GM08714 (cell line): ENCODE results near the gene ACTL10.

Source experiments
- H3K4me3 ChIP-seq: fragments of 200-500 bp; sonication (Bioruptor generic); 2 replicates; pipeline ENCODE4 v1.5.1; 2014; ENCODE audit warnings: mild to moderate bottlenecking, low read length, inconsistent platforms
- ZNF274 ChIP-seq: IDR thresholded peaks from 2 replicates; pipeline ENCODE4 v1.6.1; 2012; ENCODE audit warnings: mild to moderate bottlenecking, low read depth, low read length

ACTL10 gene

GRCh38 chr20:33684533-33685327, 18.0 kb downstream of the ACTL10 start:
- peak overlapping the region; percentile 87 for H3K4me3 ChIP-seq
- TF ChIP-seq ZNF274: no peak

GRCh38 chr20:33685328-33686099, 18.8 kb downstream of the ACTL10 start:
- no peak for TF ChIP-seq ZNF274
- peak overlapping the region; percentile 87 for H3K4me3 ChIP-seq

GRCh38 chr20:33686100-33686983, 19.6 kb downstream of the ACTL10 start, which contains the start of gene E2F1:
E2F1 (minus strand) TSS chr20:33686385; CDS start chr20:33686264, 121 bp downstream.
- peak within 1 kb of the TSS; percentile 87 for H3K4me3 ChIP-seq

GRCh38 chr20:33686984-33687366, 20.2 kb downstream of the ACTL10 start:
- no peak for TF ChIP-seq ZNF274

More at GRCh38 chr20:33686100-33686983, 19.6 kb downstream of the ACTL10 start, which contains the start of gene E2F1:
- peak; percentile 48; the same call in 1 of the 2 replicates for TF ChIP-seq ZNF274

GRCh38 chr20:33687370-33687915, 20.7 kb downstream of the ACTL10 start:
- no peak for TF ChIP-seq ZNF274
- H3K4me3 ChIP-seq: no peak overlapping the region

More at GRCh38 chr20:33686984-33687366, 20.2 kb downstream of the ACTL10 start:
- peak overlapping the region; percentile 4; the same call in 1 of the 2 replicates for H3K4me3 ChIP-seq

GRCh38 chr20:33687993-33688937, 21.5 kb downstream of the ACTL10 start:
- TF ChIP-seq ZNF274: no peak
- H3K4me3 ChIP-seq: no peak overlapping the region

GRCh38 chr20:33688938-33689424, 22.2 kb downstream of the ACTL10 start:
- H3K4me3 ChIP-seq: no peak overlapping the region

GRCh38 chr20:33689493-33689892, 22.8 kb downstream of the ACTL10 start:
- no peak for TF ChIP-seq ZNF274
- H3K4me3 ChIP-seq: no peak overlapping the region

More at GRCh38 chr20:33688938-33689424, 22.2 kb downstream of the ACTL10 start:
- no peak for TF ChIP-seq ZNF274

- no peak for TF ChIP-seq ZNF274
- no peak overlapping the region for H3K4me3 ChIP-seq
Measured at GRCh38 chr20:33689973-33690372, 23.2 kb downstream of the ACTL10 start.

GRCh38 chr20:33693289-33693688, 26.5 kb downstream of the ACTL10 start:
- no peak for TF ChIP-seq ZNF274
- no peak overlapping the region for H3K4me3 ChIP-seq

GRCh38 chr20:33693741-33694638, 27.2 kb downstream of the ACTL10 start:
- H3K4me3 ChIP-seq: no peak overlapping the region
- no peak for TF ChIP-seq ZNF274
